NB4 (cell line): Measurements from ENCODE around the gene VWC2L.

Experiments used
- DNase-seq: peaks from one replicate; pipeline ENCODE4 v3.0.0; 2010; ENCODE audit warnings: low read depth
- H3K4me3 ChIP-seq: one replicate; pipeline ENCODE4 v1.5.1; 2011; ENCODE audit warnings: mild to moderate bottlenecking, low read depth, low read length, moderate library complexity
- MYC ChIP-seq: IDR thresholded peaks from 2 replicates; pipeline ENCODE4 v1.6.1; 2011; ENCODE audit warnings: low read depth, low read length
- POLR2A ChIP-seq: IDR thresholded peaks from 2 replicates; pipeline ENCODE4 v1.6.1; 2011; ENCODE audit warnings: mild to moderate bottlenecking; ENCODE audit not compliant: insufficient read length; ENCODE audit errors: extremely low read depth
- TF ChIP-seq, protein P1 (sequence below): IDR thresholded peaks from one replicate; pipeline ENCODE4 v1.5.1; 2012; ENCODE audit warnings: low read depth, low read length
- TF ChIP-seq, protein P2 (sequence below): IDR thresholded peaks from 2 replicates; pipeline ENCODE4 v1.6.1; 2011; ENCODE audit warnings: low read depth, low read length

VWC2L gene

DNA sequence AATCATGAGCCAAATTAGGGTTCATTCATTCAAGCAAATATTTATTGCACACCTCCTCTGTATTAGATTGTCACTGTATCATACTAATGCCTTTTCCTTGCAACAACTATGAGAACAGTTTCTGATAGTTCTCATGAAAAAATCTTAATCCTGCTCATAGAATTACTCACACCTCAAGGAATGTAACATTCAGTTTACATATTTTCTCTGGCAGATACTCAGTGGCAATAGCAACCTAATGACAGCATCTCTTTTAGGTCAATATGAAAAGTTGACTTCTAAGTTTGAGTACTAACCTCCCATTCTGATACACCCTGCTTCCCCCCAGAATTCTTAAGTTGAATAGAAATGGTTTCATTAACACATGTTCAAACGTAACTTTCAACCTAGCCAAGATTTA is 132.0 kb downstream of the VWC2L start:
- TF ChIP-seq MYC (no peak), POLR2A (no peak)
- TF ChIP-seq, protein P1, sequence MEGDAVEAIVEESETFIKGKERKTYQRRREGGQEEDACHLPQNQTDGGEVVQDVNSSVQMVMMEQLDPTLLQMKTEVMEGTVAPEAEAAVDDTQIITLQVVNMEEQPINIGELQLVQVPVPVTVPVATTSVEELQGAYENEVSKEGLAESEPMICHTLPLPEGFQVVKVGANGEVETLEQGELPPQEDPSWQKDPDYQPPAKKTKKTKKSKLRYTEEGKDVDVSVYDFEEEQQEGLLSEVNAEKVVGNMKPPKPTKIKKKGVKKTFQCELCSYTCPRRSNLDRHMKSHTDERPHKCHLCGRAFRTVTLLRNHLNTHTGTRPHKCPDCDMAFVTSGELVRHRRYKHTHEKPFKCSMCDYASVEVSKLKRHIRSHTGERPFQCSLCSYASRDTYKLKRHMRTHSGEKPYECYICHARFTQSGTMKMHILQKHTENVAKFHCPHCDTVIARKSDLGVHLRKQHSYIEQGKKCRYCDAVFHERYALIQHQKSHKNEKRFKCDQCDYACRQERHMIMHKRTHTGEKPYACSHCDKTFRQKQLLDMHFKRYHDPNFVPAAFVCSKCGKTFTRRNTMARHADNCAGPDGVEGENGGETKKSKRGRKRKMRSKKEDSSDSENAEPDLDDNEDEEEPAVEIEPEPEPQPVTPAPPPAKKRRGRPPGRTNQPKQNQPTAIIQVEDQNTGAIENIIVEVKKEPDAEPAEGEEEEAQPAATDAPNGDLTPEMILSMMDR, result no peak
- TF ChIP-seq, protein P2, sequence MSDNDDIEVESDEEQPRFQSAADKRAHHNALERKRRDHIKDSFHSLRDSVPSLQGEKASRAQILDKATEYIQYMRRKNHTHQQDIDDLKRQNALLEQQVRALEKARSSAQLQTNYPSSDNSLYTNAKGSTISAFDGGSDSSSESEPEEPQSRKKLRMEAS, result no peak
- no peak overlapping the region for H3K4me3 ChIP-seq

DNA sequence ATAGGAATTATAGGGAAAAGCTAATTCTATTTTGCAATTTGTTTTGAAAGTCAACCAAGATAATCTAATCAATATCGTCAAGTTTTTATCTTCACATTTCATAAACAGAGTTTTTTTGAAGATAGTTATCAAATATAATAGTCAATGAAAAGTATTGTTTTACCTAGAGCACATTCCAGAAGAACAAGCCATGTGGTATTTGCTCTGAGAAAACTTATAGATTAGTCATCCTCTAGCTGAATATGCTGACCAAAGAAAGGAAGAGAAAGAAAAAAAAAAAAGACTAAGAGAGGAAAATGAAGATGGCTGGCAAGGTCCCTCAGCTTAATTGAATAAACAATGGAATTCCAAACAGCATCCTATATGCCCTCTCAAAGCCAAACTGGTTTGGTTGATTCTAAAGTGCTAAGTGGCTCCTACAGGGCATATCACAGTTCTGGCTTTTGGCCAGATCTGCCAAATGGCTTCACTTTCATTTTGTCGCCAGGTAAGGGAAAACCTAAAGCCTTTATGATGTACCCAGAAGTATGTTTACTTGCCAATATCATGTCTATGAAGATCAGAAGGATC is 132.6 kb downstream of the VWC2L start:
- H3K4me3 ChIP-seq, result no peak overlapping the region
- DNase-seq, result no peak
- TF ChIP-seq POLR2A (no peak), MYC (no peak)
- TF ChIP-seq, protein P1, result no peak
- TF ChIP-seq, protein P2, result no peak

More for the DNA sequence above, 132.0 kb downstream of the VWC2L start:
- DNase-seq, result no peak

DNA sequence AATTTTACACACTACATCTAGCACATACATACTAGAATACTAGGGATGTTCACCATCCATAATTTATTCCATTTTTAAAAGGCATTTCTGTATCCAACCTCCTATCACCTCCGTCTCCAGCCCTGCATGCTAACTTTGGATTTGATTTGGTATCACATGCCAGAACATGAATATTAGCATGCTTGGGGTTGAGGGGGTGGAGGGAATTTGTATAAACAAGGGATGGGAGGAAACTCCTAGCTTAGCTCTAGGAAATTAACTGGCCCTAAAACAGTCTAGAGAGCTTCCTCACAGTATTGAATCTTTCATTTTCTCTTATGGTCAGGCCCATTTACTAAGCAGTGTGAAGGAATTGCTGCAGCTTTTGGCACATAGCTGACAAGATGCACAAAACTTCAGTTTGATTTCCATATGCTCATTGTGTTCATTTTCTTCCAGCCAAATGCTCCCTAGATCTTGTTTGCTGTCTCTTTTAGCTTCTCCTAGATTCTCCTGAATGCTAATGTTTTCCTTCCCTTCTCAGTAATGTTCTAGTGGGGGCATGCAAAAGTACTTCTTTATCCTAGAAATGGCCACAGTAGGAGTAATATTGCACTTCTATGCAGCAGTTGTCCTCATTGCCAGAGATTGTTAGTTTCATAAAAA is 135.2 kb downstream of the VWC2L start:
- TF ChIP-seq MYC, result no peak
- no peak for TF ChIP-seq POLR2A
- TF ChIP-seq, protein P2, result no peak
- TF ChIP-seq, protein P1, result no peak
- DNase-seq, result no peak
- H3K4me3 ChIP-seq, result no peak overlapping the region

DNA sequence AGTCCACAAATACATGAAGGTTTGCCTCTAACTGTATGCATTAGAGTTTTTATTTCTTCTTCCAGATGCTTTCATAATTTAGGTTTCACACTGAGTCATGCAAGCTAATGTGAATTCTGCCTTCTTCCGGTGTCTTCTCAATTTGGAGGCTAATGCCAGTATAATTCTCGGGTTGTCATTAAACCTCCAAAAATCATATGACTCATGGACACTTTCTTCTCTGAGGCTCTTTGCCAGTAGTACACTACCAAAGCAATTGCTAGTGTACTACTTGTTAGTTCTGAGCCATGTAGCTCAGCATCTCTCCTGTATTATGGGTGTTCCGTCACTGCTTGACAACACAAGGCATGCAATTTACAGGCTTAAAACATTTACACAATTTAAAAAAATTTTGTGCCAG is 137.1 kb downstream of the VWC2L start:
- DNase-seq, result no peak
- H3K4me3 ChIP-seq, result no peak overlapping the region
- TF ChIP-seq MYC (no peak), POLR2A (no peak)
- TF ChIP-seq, protein P1, result no peak
- TF ChIP-seq, protein P2, result no peak

DNA sequence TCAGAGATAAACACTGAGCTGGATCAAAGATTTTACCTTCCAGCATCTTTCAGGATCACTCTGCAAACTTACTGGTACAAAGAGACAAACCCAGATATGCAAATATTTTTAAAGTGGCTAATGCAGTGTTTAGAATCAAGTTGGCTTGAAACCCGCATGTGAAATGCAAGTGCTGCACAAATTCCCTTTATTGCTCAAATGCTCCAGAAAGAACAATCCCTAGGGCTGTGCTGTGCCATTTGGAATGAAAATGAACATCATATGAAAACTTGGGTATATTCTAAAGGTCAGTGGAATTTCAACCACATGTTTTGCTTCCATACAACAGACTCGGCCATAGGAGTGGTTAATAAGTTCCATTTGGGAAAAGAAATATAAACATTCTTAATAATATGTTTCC is 139.1 kb downstream of the VWC2L start:
- no peak overlapping the region for H3K4me3 ChIP-seq
- TF ChIP-seq, protein P1, result no peak
- no peak for TF ChIP-seq POLR2A
- TF ChIP-seq, protein P2, result no peak
- no peak for TF ChIP-seq MYC
- no peak for DNase-seq
